ENCODE data around the gene HNRNPUL1.
A peak's percentile ranks its signal among the peaks of the same experiment; 100 is the strongest.
"Not testable (repeated sequence)": the region's sequence is repeated elsewhere in the genome, so short reads cannot be mapped to it uniquely, and the experiment has no call there.

HNRNPUL1 gene

DNA sequence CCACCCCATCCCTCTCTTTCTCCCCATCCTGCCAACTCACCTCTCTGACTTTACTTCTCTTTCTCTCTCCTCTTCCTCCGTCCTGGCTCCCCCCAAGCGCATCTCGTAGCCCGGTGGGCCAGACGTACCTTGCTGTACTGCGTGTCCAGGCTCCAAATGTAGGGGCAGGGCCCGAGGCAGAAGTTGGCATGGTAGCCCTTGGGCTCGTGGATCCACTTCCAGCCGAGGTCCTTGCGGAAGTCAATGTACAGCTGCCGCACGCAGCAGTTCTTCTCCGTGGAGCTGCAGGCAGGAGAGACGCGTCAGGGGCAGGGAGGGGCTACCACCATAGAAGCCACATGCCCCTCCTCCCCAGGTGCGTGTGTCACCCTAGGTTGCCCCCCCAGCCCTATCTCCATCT is 67.8 kb downstream of the HNRNPUL1 start:
- DNase-seq (ENCODE audit: low read depth) = no peak
- H3K27me3 ChIP-seq (replicated peaks; ENCODE audit: control insufficient read depth, insufficient read depth, low read length) = no peaks in the 10 kb centered on the region
- no peak overlapping the region for H3K9ac ChIP-seq (ENCODE audit: low read length)
- H3K36me3 ChIP-seq (ENCODE audit: control insufficient read depth, insufficient read depth, low read length, severe bottlenecking) = peaks cover 17% of the 10 kb centered on the region
- H3K9me3 ChIP-seq (ENCODE audit: control insufficient read depth, low read length) = no peaks in the 10 kb centered on the region
- peaks cover 3% of the 10 kb centered on the region for H3K4me1 ChIP-seq (ENCODE audit: control insufficient read depth, insufficient read depth, low read length)
- H3K4me3 ChIP-seq (ENCODE audit: low read length) = no peak overlapping the region

- no peak overlapping the region for H3K4me3 ChIP-seq (ENCODE audit: low read length)
- H3K9me3 ChIP-seq (ENCODE audit: control insufficient read depth, low read length) = no peaks in the 10 kb centered on the region
- H3K4me1 ChIP-seq (ENCODE audit: control insufficient read depth, insufficient read depth, low read length) = peaks cover 3% of the 10 kb centered on the region
- no peaks in the 10 kb centered on the region for H3K27me3 ChIP-seq (replicated peaks; ENCODE audit: control insufficient read depth, insufficient read depth, low read length)
- H3K9ac ChIP-seq (ENCODE audit: low read length) = no peak overlapping the region
- peaks cover 17% of the 10 kb centered on the region for H3K36me3 ChIP-seq (ENCODE audit: control insufficient read depth, insufficient read depth, low read length, severe bottlenecking)
- no peak for DNase-seq (ENCODE audit: low read depth)
Observed at GRCh38 chr19:41332468-41332867, 68.3 kb downstream of the HNRNPUL1 start.

DNA sequence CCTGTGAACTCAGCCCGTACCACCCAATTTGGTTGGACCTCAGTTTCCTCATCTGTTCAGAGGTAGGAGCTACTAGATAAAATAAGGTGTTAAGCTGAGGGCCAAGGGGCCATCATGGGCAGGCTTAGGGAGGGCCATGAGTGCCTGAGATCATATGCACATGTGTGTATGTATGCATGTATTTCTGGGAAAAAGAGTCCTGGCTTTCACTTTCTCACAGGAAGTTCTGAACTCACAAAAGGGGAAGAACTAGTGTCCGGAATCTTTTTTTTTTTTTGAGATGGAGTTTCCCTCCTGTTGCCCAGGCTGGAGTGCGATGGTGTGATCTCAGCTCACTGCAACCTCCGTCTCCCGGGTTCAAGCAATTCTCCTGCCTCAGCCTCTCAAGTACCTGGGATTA is 70.6 kb downstream of the HNRNPUL1 start:
- no peaks in the 10 kb centered on the region for H3K9me3 ChIP-seq (ENCODE audit: control insufficient read depth, low read length)
- peaks cover 7% of the 10 kb centered on the region for H3K36me3 ChIP-seq (ENCODE audit: control insufficient read depth, insufficient read depth, low read length, severe bottlenecking)
- no peak overlapping the region for H3K9ac ChIP-seq (ENCODE audit: low read length)
- H3K27me3 ChIP-seq (replicated peaks; ENCODE audit: control insufficient read depth, insufficient read depth, low read length) = no peaks in the 10 kb centered on the region
- H3K4me1 ChIP-seq (ENCODE audit: control insufficient read depth, insufficient read depth, low read length) = peaks cover 3% of the 10 kb centered on the region
- DNase-seq (ENCODE audit: low read depth) = no peak
- no peak overlapping the region for H3K4me3 ChIP-seq (ENCODE audit: low read length)

DNA sequence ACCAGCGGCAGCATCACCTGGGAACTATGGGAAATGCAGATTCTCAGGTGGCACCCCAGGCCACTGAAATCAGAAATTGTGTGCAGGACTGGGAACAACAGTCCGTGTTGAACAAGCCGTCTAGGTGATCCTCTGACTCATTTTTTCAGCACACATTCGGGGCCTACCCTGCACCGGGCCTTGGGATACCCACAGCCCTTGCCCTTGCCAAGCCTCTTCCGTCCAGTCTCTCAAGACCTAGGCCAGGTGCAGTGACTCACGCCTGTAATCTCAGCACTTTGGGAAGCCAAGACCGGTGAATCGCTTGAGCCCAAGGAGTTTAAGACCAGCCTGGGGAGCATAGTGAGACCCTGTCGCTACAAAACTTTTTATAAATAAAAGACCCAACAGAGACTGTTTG is 71.3 kb downstream of the HNRNPUL1 start:
- Histone ChIP-seq H3K4me3 (ENCODE audit: low read length) (no peak overlapping the region), H3K36me3 (ENCODE audit: control insufficient read depth, insufficient read depth, low read length, severe bottlenecking) (peaks cover 7% of the 10 kb centered on the region), H3K9me3 (ENCODE audit: control insufficient read depth, low read length) (no peaks in the 10 kb centered on the region), H3K27me3 (replicated peaks; ENCODE audit: control insufficient read depth, insufficient read depth, low read length) (no peaks in the 10 kb centered on the region), H3K9ac (ENCODE audit: low read length) (no peak overlapping the region), H3K4me1 (ENCODE audit: control insufficient read depth, insufficient read depth, low read length) (peaks cover 3% of the 10 kb centered on the region)
- DNase-seq (ENCODE audit: low read depth) = no peak

- DNase-seq (ENCODE audit: low read depth) = no peak
- Histone ChIP-seq H3K4me1 (ENCODE audit: control insufficient read depth, insufficient read depth, low read length) (no peaks in the 10 kb centered on the region), H3K9me3 (ENCODE audit: control insufficient read depth, low read length) (no peaks in the 10 kb centered on the region), H3K4me3 (ENCODE audit: low read length) (no peak overlapping the region), H3K27me3 (replicated peaks; ENCODE audit: control insufficient read depth, insufficient read depth, low read length) (no peaks in the 10 kb centered on the region), H3K9ac (ENCODE audit: low read length) (no peak overlapping the region), H3K36me3 (ENCODE audit: control insufficient read depth, insufficient read depth, low read length, severe bottlenecking) (peaks cover 18% of the 10 kb centered on the region)
Observed at GRCh38 chr19:41339936-41340335, 75.8 kb downstream of the HNRNPUL1 start.

- no peaks in the 10 kb centered on the region for H3K4me1 ChIP-seq (ENCODE audit: control insufficient read depth, insufficient read depth, low read length)
- no peak overlapping the region for H3K9ac ChIP-seq (ENCODE audit: low read length)
- no peak overlapping the region for H3K4me3 ChIP-seq (ENCODE audit: low read length)
- H3K27me3 ChIP-seq (replicated peaks; ENCODE audit: control insufficient read depth, insufficient read depth, low read length) = no peaks in the 10 kb centered on the region
- H3K9me3 ChIP-seq (ENCODE audit: control insufficient read depth, low read length) = no peaks in the 10 kb centered on the region
- peaks cover 18% of the 10 kb centered on the region for H3K36me3 ChIP-seq (ENCODE audit: control insufficient read depth, insufficient read depth, low read length, severe bottlenecking)
- no peak for DNase-seq (ENCODE audit: low read depth)
Observed at GRCh38 chr19:41341669-41342490, 77.7 kb downstream of the HNRNPUL1 start.

DNA sequence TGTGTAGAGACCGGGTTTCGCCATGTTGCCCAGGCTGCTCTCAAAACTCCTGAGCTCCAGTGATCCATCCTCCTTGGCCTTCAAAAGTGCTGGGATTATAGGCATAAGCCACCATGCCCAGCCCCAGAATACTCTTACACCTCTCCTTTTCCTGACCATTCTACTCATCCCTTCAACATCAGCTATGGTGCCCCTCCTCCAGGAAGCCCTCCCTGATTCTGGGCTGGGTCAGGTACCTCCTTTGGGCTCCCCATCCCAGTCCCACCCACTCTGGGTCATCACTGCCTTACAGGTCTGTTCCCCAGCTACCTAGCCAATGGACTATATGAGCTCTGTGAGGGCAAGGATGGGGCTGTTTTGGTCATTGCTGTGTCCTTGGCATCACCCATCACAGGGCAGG is 80.0 kb downstream of the HNRNPUL1 start:
- no peaks in the 10 kb centered on the region for H3K9me3 ChIP-seq (ENCODE audit: control insufficient read depth, low read length)
- no peak for DNase-seq (ENCODE audit: low read depth)
- no peaks in the 10 kb centered on the region for H3K4me1 ChIP-seq (ENCODE audit: control insufficient read depth, insufficient read depth, low read length)
- H3K4me3 ChIP-seq (ENCODE audit: low read length) = no peak overlapping the region
- H3K9ac ChIP-seq (ENCODE audit: low read length) = no peak overlapping the region
- H3K27me3 ChIP-seq (replicated peaks; ENCODE audit: control insufficient read depth, insufficient read depth, low read length) = no peaks in the 10 kb centered on the region
- peaks cover 18% of the 10 kb centered on the region for H3K36me3 ChIP-seq (ENCODE audit: control insufficient read depth, insufficient read depth, low read length, severe bottlenecking)

DNA sequence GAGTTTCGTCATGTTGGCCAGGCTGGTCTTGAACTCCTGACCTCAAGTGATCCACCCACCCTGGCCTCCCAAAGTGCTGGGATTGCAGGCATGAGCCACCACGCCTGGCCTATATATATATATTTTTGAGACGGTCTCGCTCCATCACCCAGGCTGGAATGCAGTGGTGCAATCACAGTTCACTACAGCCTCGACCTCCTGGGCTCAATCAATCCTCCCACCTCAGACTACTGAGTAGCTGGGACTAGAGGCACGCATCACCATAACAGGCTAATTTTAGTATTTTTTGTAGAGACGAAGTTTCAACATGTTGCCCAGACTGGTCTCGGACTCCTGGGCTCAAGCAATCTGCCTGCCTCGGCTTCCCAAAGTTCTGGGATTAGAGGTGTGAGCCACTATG is 82.7 kb downstream of the HNRNPUL1 start:
- not testable (repeated sequence) for H3K4me3 ChIP-seq (ENCODE audit: low read length); DNase-seq (ENCODE audit: low read depth)

GRCh38 chr19:41350735-41351338 is 86.7 kb downstream of the HNRNPUL1 start:
- peak overlapping the region; percentile 91 for H3K4me3 ChIP-seq (ENCODE audit: low read length)

More for the DNA sequence above, 82.7 kb downstream of the HNRNPUL1 start:
- not testable (repeated sequence) for H3K9me3 ChIP-seq (ENCODE audit: control insufficient read depth, low read length); H3K36me3 ChIP-seq (ENCODE audit: control insufficient read depth, insufficient read depth, low read length, severe bottlenecking); H3K9ac ChIP-seq (ENCODE audit: low read length); H3K27me3 ChIP-seq (replicated peaks; ENCODE audit: control insufficient read depth, insufficient read depth, low read length)
- peaks cover 12% of the 10 kb centered on the region for H3K4me1 ChIP-seq (ENCODE audit: control insufficient read depth, insufficient read depth, low read length)

DNA sequence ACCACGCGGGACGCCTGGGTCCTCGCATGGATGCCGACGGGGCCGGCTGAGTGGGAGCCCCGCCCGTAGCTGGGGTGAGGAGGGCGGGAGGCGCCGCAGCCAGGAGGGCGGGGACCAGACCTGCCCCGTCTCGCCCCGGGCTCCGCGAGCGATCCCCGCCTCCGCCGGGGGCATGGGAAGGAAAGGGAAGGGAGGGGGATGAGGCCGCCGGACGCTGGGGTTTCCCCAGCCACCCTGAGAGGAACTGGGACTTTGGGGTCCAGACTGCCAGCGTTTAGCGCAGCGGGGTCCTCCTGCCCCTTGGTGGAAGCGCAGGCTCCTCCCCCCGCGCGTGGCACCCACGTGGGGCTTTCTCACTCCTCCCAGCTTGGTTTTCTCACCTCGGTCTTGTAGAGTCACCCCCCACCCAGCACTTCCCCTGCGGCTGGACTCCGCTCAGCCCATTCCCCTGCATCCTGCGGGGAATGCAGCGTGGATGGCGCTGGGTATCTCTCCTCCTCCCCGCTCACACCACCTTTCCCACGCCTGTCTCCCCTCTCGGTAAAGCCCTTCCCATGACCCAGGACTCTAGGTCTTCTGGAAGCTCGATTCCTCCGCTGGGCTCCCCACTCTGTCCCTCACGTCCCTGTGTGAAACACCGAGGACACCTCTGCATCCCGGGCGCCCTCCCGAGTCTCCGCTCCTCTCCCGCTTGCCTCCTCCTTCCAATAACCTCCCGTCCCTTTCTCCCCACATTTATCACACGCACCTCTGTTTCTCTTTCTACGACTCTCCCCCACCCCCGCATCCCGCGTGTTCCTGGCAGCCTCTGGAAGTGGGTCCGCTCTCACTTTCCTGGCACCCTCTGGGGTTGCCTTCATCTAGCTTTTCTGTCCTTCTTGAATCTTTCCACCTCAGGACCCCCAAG is 87.4 kb downstream of the HNRNPUL1 start:
- H3K27me3 ChIP-seq (replicated peaks; ENCODE audit: control insufficient read depth, insufficient read depth, low read length) = no peaks in the 10 kb centered on the region

More at GRCh38 chr19:41350735-41351338, 86.7 kb downstream of the HNRNPUL1 start:
- H3K27me3 ChIP-seq (replicated peaks; ENCODE audit: control insufficient read depth, insufficient read depth, low read length) = no peaks in the 10 kb centered on the region
- DNase-seq (ENCODE audit: low read depth) = peak; percentile 32
- no peaks in the 10 kb centered on the region for H3K36me3 ChIP-seq (ENCODE audit: control insufficient read depth, insufficient read depth, low read length, severe bottlenecking)
- H3K4me1 ChIP-seq (ENCODE audit: control insufficient read depth, insufficient read depth, low read length) = peaks cover 14% of the 10 kb centered on the region
- no peaks in the 10 kb centered on the region for H3K9me3 ChIP-seq (ENCODE audit: control insufficient read depth, low read length)
- peak overlapping the region; percentile 87 for H3K9ac ChIP-seq (ENCODE audit: low read length)

DNA sequence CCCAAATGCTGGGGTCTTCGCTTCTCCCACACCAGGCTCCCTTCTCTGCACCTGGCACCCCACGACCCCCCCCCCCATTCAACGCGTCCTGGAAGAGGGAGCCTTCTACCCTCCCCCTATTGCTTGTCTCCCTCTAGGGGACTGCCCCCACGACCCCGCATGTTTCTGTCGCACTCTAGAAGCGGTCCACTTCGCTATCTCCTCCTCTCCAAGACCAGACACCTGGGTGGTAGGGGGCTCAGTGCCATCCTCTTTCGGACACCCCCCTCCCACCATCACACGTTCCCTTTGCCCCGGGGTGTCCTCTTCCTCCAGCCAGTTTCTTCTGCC is 88.1 kb downstream of the HNRNPUL1 start:
- DNase-seq (ENCODE audit: low read depth) = no peak
- Histone ChIP-seq H3K27me3 (replicated peaks; ENCODE audit: control insufficient read depth, insufficient read depth, low read length) (no peaks in the 10 kb centered on the region), H3K4me1 (ENCODE audit: control insufficient read depth, insufficient read depth, low read length) (peaks cover 14% of the 10 kb centered on the region)

More for the DNA sequence above, 87.4 kb downstream of the HNRNPUL1 start:
- H3K36me3 ChIP-seq (ENCODE audit: control insufficient read depth, insufficient read depth, low read length, severe bottlenecking) = no peaks in the 10 kb centered on the region
- peak overlapping the region; percentile 87 for H3K9ac ChIP-seq (ENCODE audit: low read length)
- H3K9me3 ChIP-seq (ENCODE audit: control insufficient read depth, low read length) = no peaks in the 10 kb centered on the region
- DNase-seq (ENCODE audit: low read depth) = peak; percentile 79
- H3K4me3 ChIP-seq (ENCODE audit: low read length) = peak overlapping the region; percentile 91
- H3K4me1 ChIP-seq (ENCODE audit: control insufficient read depth, insufficient read depth, low read length) = peaks cover 14% of the 10 kb centered on the region

More for the DNA sequence above, 88.1 kb downstream of the HNRNPUL1 start:
- peak overlapping the region; percentile 91 for H3K4me3 ChIP-seq (ENCODE audit: low read length)
- H3K9ac ChIP-seq (ENCODE audit: low read length) = peak overlapping the region; percentile 87
- H3K9me3 ChIP-seq (ENCODE audit: control insufficient read depth, low read length) = no peaks in the 10 kb centered on the region
- H3K36me3 ChIP-seq (ENCODE audit: control insufficient read depth, insufficient read depth, low read length, severe bottlenecking) = no peaks in the 10 kb centered on the region
